Fibroblast of lung (primary cell): ENCODE data around the gene CCDC106. TPM values are rescaled to one million over a fixed set of nuclear protein-coding genes. Genes with fewer than 3 reads are reported as not detected.

ENCODE experiments used
- DNase-seq, 2 donors: peaks; one replicate each; pipeline versions ENCODE4 v3.0.0 to v3.0.0-alpha.2; 2010; ENCODE audit warnings: low read depth in 2 of 2
- H2AFZ ChIP-seq: 2 replicates; pipeline ENCODE4 v1.5.1; 2012; ENCODE audit warnings: low read length, control low read depth, inconsistent platforms
- H3K27ac ChIP-seq: 2 replicates; pipeline ENCODE4 v1.5.1; 2011; ENCODE audit warnings: low read length, control low read depth; ENCODE audit not compliant: insufficient read depth
- H3K27me3 ChIP-seq: 2 replicates; pipeline ENCODE4 v1.5.1; 2011; ENCODE audit warnings: mild to moderate bottlenecking, low read length; ENCODE audit not compliant: control insufficient read depth, insufficient read depth
- H3K36me3 ChIP-seq: 2 replicates; pipeline ENCODE4 v1.5.1; 2011; ENCODE audit warnings: low read length; ENCODE audit not compliant: control insufficient read depth, insufficient read depth
- H3K4me1 ChIP-seq: 2 replicates; pipeline ENCODE4 v1.5.1; 2011; ENCODE audit warnings: low read length; ENCODE audit not compliant: control insufficient read depth, insufficient read depth; ENCODE audit errors: extremely low read depth
- H3K4me2 ChIP-seq: 2 replicates; pipeline ENCODE4 v1.5.1; 2011; ENCODE audit warnings: low read length, control low read depth; ENCODE audit not compliant: insufficient read depth; ENCODE audit errors: extremely low read depth
- H3K4me3 ChIP-seq, 4 experiments: fragments of 200-600 bp in 1 of 4; sonication (generic) in 1 of 4; replicated peaks in 1 of 4; 2 replicates each; pipeline ENCODE4 v1.5.1; 2011 to 2016; ENCODE audit warnings: low read length in 4 of 4, low read depth in 3 of 4, mild to moderate bottlenecking in 3 of 4, control low read depth in 2 of 4, inconsistent platforms in 1 of 4, mixed read lengths in 1 of 4; ENCODE audit not compliant: insufficient read depth in 1 of 4; ENCODE audit errors: control extremely low read depth in 1 of 4
- H3K79me2 ChIP-seq: 2 replicates; pipeline ENCODE4 v1.5.1; 2012; ENCODE audit warnings: mild to moderate bottlenecking, low read length, inconsistent platforms; ENCODE audit not compliant: control insufficient read depth, insufficient read depth
- H3K9ac ChIP-seq: 2 replicates; pipeline ENCODE4 v1.5.1; 2011; ENCODE audit warnings: mild to moderate bottlenecking, low read length, control low read depth; ENCODE audit not compliant: insufficient read depth
- H3K9me3 ChIP-seq: 2 replicates; pipeline ENCODE4 v1.5.1; 2012; ENCODE audit warnings: low read depth, low read length; ENCODE audit not compliant: control insufficient read depth, insufficient read depth
- H4K20me1 ChIP-seq: 2 replicates; pipeline ENCODE4 v1.5.1; 2011; ENCODE audit warnings: low read length; ENCODE audit not compliant: control insufficient read depth, insufficient read depth; ENCODE audit errors: extremely low read depth
- CTCF ChIP-seq, 2 donors: IDR thresholded peaks in 1 of 2; conservative IDR thresholded peaks in 1 of 2; 1 replicate in 1 of 2; 2 replicates in 1 of 2; pipeline ENCODE4 v1.5.1; 2011 to 2012; ENCODE audit warnings: low read length in 2 of 2, control low read depth in 1 of 2, inconsistent platforms in 1 of 2, low read depth in 1 of 2, mild to moderate bottlenecking in 1 of 2
- EZH2 ChIP-seq: IDR thresholded peaks from 2 replicates; pipeline ENCODE4 v1.5.1; 2012; ENCODE audit warnings: low read length, control low read depth, mild to moderate bottlenecking; ENCODE audit errors: missing control alignments
- polyA plus RNA-seq, 2 donors: library from polyadenylated mRNA; depleted of rRNA in 1 of 2; stranded (reverse) in 1 of 2; unstranded in 1 of 2; fragments of >200 nt; gene quantifications; 2 replicates each; pipeline ENCODE4 v1.2.1, GENCODE V29; 2011 to 2012; ENCODE audit warnings: missing spikeins in 1 of 2
- total RNA-seq: library from RNA; depleted of rRNA; stranded (reverse); fragments of >200 nt; gene quantifications from 2 replicates; pipeline ENCODE4 v1.2.1, GENCODE V29; 2014

CCDC106 gene
- total and polyA plus RNA-seq, 2 donors (not counting 1 experiment from before 2014, with no cell fraction given), result 4.5 to 10.2 TPM

- DNase-seq, result no peak
- H3K9ac ChIP-seq, result no peak overlapping the region
- H3K4me2 ChIP-seq, result no peak overlapping the region
- no peak overlapping the region for H3K4me3 ChIP-seq
- H3K27me3 ChIP-seq, result no peaks in the 10 kb centered on the region
- H3K79me2 ChIP-seq, result peaks cover 7% of the 10 kb centered on the region
- no peaks in the 10 kb centered on the region for H3K9me3 ChIP-seq
- H3K4me1 ChIP-seq, result no peaks in the 10 kb centered on the region
- no peak overlapping the region for H2AFZ ChIP-seq
- H3K36me3 ChIP-seq, result peaks cover 7% of the 10 kb centered on the region
- no peaks in the 10 kb centered on the region for H4K20me1 ChIP-seq
- H3K27ac ChIP-seq, result no peak overlapping the region
- TF ChIP-seq EZH2 (no peak), CTCF (conservative IDR thresholded peaks at IDR 0.05 in 1 of 2, IDR thresholded peaks at IDR 0.05 in 1 of 2; ENCODE audit: low read depth in 1 of 2, low read length in 2 of 2) (no peak)
Measured at GRCh38 chr19:55650602-55651230, 2.7 kb downstream of the CCDC106 start.

- no peaks in the 10 kb centered on the region for H3K4me1 ChIP-seq
- H2AFZ ChIP-seq, result no peak overlapping the region
- TF ChIP-seq EZH2 (no peak), CTCF (conservative IDR thresholded peaks at IDR 0.05 in 1 of 2, IDR thresholded peaks at IDR 0.05 in 1 of 2; ENCODE audit: low read depth in 1 of 2, low read length in 2 of 2) (no peak)
- no peaks in the 10 kb centered on the region for H3K27me3 ChIP-seq
- no peak overlapping the region for H3K9ac ChIP-seq
- no peak for DNase-seq
- no peak overlapping the region for H3K4me2 ChIP-seq
- peaks cover 7% of the 10 kb centered on the region for H3K36me3 ChIP-seq
- no peaks in the 10 kb centered on the region for H3K9me3 ChIP-seq
- H3K4me3 ChIP-seq, result no peak overlapping the region
- H3K79me2 ChIP-seq, result peaks cover 12% of the 10 kb centered on the region
- H3K27ac ChIP-seq, result no peak overlapping the region
- H4K20me1 ChIP-seq, result no peaks in the 10 kb centered on the region
Measured at GRCh38 chr19:55651236-55651635, 3.2 kb downstream of the CCDC106 start.

GRCh38 chr19:55652311-55653128 lies 4.5 kb downstream of the CCDC106 start:
- Histone ChIP-seq H3K27me3 (no peaks in the 10 kb centered on the region), H3K4me2 (no peak overlapping the region)
- no peak for TF ChIP-seq EZH2
- TF ChIP-seq CTCF (conservative IDR thresholded peaks at IDR 0.05 in 1 of 2, IDR thresholded peaks at IDR 0.05 in 1 of 2; ENCODE audit: low read depth in 1 of 2, low read length in 2 of 2), result no peak

More at GRCh38 chr19:55652311-55653128, 4.5 kb downstream of the CCDC106 start:
- H3K79me2 ChIP-seq, result peaks cover 25% of the 10 kb centered on the region
- H3K4me3 ChIP-seq, result no peak overlapping the region
- DNase-seq, result no peak
- no peak overlapping the region for H3K27ac ChIP-seq
- H3K36me3 ChIP-seq, result peaks cover 11% of the 10 kb centered on the region
- H3K9me3 ChIP-seq, result no peaks in the 10 kb centered on the region
- H3K4me1 ChIP-seq, result peaks cover 10% of the 10 kb centered on the region
- no peak overlapping the region for H2AFZ ChIP-seq
- no peaks in the 10 kb centered on the region for H4K20me1 ChIP-seq
- no peak overlapping the region for H3K9ac ChIP-seq
